Stimulated activated CD4-positive, alpha-beta T cell treated with anti-CD3 and anti-CD28 coated beads, Interleukin-1b, Interleukin-23, amount 100 ng/mL, for 48 hours (primary cell): Measurements from ENCODE around the gene DMTF1.
A peak's percentile ranks its signal among the peaks of the same experiment; 100 is the strongest.
"Not testable (repeated sequence)": the region's sequence is repeated elsewhere in the genome, so short reads cannot be mapped to it uniquely, and the experiment has no call there.

Source experiments
- DNase-seq: peaks from one replicate; pipeline ENCODE4 v3.0.0-alpha.2; 2020

The DMTF1 gene, protein sequence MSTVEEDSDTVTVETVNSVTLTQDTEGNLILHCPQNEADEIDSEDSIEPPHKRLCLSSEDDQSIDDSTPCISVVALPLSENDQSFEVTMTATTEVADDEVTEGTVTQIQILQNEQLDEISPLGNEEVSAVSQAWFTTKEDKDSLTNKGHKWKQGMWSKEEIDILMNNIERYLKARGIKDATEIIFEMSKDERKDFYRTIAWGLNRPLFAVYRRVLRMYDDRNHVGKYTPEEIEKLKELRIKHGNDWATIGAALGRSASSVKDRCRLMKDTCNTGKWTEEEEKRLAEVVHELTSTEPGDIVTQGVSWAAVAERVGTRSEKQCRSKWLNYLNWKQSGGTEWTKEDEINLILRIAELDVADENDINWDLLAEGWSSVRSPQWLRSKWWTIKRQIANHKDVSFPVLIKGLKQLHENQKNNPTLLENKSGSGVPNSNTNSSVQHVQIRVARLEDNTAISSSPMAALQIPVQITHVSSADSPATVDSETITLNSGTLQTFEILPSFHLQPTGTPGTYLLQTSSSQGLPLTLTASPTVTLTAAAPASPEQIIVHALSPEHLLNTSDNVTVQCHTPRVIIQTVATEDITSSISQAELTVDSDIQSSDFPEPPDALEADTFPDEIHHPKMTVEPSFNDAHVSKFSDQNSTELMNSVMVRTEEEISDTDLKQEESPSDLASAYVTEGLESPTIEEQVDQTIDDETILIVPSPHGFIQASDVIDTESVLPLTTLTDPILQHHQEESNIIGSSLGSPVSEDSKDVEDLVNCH

DNA sequence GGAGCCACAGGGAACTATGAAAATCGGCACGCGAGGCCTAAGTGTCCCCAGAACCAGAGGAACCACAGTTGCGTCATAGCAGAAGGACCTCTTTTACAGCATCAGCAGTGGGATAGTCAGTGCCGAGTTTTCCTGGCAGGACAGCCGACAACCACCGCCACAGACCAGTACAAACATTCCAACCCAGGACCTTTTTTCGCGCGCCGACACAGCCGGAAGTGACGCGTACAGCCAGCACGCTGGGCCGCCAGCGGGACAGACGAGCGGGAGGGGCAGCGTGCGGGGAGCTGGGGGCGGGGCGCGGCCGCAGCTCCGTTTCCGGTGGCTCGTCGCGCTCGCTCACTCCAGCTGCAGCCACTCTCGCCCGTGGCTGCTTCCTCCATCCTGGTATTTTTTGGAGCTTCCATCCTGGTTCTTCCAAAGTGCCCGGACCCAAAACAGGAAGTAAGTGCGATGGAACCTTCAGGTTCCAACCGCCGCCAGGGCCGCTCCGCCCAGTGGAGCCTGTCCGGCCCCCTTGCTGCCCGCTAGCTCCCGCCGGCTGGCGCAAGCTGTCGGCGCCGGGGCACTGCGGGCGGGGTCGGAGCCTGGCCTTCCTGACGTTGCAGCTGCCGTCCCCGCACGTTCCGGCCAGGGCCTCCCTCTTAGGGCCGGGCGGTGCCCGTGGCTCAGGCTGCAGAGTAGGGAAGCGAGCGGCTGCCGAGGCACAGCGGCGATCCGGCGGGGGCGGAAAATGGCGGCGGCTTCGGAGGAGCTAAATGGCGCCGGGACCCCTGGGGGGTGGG, at the start of gene DMTF1:
Gene DMTF1, plus strand, starts transcription at position 342 of the 785 bp plus-strand sequence. CDS start 12,489 bp downstream, outside the sequence.
- DNase-seq = peak; percentile 88

- no peak for DNase-seq
Observed at GRCh38 chr7:87105401-87105800, 46.9 kb upstream of the DMTF1 start.

DNA sequence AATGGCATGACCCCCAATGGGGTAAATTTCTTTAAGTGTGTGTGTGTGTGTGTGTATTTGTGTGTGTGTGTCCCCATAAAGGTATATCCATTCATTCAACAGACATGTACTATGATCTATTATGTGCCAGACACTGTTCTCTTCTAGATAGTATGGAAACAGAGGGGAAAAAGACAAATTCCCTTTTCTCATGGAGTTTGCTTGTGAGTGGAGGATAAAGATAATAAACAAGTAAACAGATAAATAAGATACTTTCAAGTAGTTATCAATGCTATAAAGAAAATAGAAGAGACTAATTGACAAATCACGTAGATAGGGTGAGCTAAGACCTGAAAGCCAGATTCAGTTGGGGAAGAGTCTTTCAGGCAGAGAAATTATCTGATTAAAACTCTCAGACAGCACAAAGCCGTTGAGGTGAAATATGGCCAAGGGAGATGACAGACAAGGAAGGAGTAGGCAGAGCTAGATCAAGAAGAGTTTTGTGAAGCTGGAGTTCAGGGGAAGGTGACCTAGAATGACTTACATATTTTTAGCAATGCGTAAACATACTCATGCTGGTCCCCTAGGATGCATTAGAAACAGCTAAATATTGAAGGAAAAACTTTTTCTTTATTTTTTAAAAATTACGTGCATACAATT, 45.2 kb upstream of the DMTF1 start:
- no peak for DNase-seq

DNA sequence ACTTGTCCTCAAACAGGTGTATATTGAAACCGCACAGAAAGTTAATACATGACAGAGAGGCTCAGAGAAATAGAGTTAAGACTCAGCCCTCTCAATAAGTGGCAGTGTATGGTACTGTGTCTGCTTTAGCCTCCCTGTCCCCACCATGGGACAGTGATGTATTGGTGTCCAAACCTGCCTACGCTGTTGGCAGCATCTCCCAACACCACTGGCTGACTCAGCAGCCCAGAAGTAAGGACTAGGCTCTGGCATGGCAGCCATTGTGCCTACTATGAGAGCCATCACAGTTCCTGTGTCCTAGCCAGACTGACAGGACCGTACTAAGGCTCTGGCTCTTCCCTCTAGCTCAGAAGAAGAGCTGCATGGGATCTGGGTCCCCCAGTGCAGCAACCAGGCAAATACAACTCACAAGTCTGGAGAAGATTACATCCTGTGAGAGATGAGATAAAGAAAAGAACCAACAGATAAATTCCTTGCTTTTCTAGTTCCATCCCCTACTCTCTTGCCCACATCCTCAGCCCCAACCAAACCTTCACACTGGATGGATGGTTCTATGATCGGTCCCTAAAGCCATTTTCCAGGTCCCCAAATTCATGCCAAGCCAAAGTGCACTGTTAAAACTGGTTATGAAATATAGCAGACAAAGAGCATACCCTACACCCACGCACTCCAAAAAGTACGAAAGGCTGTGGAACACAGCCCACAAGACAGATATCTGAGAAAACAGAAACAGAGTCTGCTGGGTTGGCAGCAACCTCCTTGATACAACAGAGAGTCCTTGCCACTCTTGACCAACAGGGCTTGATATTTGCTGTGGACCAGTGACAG, 44.1 kb upstream of the DMTF1 start:
- DNase-seq = no peak

GRCh38 chr7:87110778-87111177, 41.5 kb upstream of the DMTF1 start:
- no peak for DNase-seq

GRCh38 chr7:87111877-87112276, 40.4 kb upstream of the DMTF1 start:
- DNase-seq = no peak

- DNase-seq = no peak
Observed at GRCh38 chr7:87113077-87113476, 39.2 kb upstream of the DMTF1 start.

- not testable (repeated sequence) for DNase-seq
Observed at GRCh38 chr7:87113904-87114303, 38.3 kb upstream of the DMTF1 start.

- not testable (repeated sequence) for DNase-seq
Observed at GRCh38 chr7:87115772-87116171, 36.5 kb upstream of the DMTF1 start.

- DNase-seq = no peak
Observed at GRCh38 chr7:87116315-87116714, 35.9 kb upstream of the DMTF1 start.

GRCh38 chr7:87119581-87119980, 32.7 kb upstream of the DMTF1 start:
- DNase-seq = no peak

- no peak for DNase-seq
Observed at GRCh38 chr7:87123105-87123504, 29.1 kb upstream of the DMTF1 start.

- DNase-seq = no peak
Observed at GRCh38 chr7:87127019-87127418, 25.2 kb upstream of the DMTF1 start.

- DNase-seq = no peak
Observed at GRCh38 chr7:87128861-87129267, 23.4 kb upstream of the DMTF1 start.

DNA sequence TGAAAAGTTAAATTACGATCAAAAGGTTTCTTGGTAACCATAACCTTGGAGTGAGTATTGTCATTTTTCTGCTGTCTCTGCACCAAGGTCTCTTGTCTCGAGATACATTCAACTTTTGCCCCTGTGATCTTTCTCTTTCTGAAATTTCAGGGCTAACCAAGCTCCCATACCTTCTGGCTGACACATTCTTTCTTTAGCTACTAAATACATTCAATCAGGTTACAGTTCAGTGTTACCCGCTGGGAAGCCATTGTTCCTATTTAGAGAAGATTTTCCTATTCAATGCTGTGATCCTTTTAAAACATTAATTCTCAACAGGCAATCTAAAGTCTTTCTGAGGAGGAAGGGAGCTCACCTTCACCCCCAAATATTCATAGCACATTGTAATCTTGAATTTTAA, 22.9 kb upstream of the DMTF1 start:
- no peak for DNase-seq

DNA sequence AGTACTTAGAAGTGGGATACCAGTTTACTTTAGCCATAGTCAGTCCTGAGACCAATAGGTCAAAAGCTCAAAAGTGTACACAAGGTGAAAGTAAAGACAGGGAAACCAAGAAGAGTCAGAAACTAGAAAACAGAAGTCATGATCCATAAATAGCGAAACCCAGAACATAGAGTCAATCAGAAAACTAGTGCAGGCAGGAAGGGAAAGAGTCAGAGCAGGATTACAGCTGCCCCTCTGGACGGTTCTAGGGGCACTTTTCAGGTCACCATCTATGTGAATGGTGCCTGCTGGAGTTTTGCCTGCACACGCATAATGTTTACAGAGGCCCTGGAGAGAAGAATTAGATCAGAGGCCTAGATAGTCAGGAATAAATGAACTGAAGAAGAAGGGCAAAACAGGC, 22.4 kb upstream of the DMTF1 start:
- no peak for DNase-seq

GRCh38 chr7:87131771-87132170, 20.5 kb upstream of the DMTF1 start:
- DNase-seq = no peak

DNA sequence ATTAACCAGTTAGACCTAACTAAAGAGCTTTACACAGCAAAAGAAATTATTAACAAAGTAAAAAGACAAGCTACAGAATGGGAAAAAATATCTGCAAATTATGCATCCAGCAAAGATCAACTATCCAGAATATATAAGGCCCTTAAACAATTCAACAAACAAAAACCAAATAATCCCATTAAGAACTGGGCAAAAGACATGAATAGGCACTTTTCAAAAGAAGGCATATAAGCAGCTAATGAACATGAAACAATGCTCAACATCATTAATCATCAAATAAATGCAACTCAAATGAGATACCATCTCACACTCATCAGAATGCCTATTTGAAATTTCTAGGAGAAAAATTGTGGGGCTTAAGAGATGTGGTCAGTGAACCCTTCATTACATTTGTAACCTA, 15.0 kb upstream of the DMTF1 start:
- DNase-seq = no peak

DNA sequence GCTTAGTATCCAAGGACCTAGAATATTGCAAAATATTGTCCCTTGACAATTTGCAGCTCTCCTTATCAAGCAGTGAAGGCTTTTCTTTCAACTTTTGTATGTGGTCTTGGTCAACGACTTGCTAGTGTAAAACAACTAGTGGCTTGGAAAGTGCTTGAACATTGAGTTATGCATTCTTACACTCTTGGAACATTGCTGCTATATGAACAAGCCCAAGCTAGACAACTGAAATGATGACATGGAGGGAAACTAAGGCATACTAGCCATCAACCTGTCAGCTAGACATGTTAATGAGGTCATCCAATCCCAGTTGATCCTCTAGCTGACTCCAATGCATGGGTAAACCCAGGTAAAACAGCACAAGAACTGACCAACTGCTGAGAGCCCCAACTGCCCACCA, 12.7 kb upstream of the DMTF1 start:
- DNase-seq = no peak

DNA sequence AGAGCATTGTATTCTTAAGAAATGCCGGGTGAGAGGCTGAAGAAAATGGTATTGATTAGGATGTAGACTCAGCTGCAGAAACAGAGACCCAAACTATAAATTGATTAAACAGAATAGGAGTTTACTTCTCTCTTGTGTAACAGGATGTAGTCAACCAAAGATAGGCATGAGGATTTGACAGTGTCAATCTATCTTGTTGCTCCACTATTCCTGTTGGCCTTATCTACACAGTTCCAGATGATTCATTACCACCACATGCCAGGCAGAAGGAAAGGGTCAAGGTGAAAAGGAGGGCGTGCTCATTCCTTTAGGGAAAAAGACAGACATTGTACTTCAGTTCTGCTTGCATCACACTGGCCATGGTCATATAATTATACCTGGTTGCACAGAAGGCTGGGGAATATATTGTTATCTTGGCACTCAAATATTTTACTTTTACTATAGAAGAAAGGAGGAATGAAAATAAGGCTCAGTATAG, 11.9 kb upstream of the DMTF1 start:
- no peak for DNase-seq

- DNase-seq = no peak
Observed at GRCh38 chr7:87144173-87144657, 8.0 kb upstream of the DMTF1 start.
